NCI-H1092 (cell line): ENCODE measurements around the gene ROMO1.
"Not testable (repeated sequence)": the region's sequence is repeated elsewhere in the genome, so short reads cannot be mapped to it uniquely, and the experiment has no call there.

ENCODE experiments used
- DNase-seq: peaks from one replicate; lab custom pipeline; 2025; lab: John Stamatoyannopoulos, UW

ROMO1 gene

DNA sequence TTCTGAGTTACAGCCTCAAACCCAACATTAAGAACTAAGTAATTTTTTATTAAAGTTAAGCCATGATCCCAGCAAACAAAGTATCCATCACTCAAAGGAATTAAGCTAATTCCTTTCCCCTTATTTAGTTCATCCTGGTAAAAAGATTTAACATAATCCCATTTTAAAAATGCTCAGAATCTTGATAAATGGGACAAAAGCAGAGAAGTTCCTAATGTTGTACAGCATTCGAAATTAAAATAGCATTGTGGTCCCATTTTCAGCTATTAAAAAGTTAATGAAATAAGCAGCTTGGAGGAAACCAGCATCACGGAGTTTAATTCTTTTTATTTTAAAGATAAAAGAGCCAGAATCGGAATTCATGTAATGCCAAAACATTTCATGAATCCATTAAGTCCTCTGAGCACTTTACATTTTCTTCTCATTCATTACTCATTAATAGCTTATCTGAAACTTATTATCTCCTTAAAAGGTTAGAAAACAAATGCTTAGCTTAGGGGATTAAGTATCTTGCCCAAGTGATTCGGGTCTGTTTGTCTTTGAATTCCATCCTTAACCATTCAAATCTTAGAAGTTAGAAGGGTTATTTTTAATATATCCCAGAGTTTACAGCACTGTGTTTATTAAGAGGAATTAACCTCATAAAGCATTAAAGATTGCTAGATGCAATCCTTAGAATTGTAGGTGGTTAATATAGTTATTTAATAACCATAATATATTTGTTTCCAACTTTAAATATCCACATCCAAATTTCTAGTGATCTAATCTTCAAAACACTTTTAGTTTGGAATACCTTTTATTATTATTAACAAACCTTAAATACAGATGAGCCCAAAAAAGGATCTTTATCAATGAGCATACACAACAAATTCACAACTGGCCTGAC is 31.6 kb downstream of the ROMO1 start:
- DNase-seq, result no peak

DNA sequence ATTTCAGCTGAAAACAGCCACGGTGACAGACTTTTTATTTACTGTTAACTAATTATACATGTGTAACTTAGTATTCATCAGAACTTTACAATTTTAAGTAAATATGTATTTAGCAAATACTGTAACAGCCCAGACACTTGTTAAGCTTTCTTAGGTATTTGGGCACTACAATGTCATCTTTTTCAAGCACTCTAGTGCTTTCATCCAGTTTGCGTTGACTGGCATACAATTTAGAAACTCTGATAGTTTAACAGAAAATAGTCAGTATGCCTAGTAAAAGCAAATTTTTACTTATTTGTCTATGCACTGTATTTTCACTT is 32.2 kb downstream of the ROMO1 start:
- no peak for DNase-seq

DNA sequence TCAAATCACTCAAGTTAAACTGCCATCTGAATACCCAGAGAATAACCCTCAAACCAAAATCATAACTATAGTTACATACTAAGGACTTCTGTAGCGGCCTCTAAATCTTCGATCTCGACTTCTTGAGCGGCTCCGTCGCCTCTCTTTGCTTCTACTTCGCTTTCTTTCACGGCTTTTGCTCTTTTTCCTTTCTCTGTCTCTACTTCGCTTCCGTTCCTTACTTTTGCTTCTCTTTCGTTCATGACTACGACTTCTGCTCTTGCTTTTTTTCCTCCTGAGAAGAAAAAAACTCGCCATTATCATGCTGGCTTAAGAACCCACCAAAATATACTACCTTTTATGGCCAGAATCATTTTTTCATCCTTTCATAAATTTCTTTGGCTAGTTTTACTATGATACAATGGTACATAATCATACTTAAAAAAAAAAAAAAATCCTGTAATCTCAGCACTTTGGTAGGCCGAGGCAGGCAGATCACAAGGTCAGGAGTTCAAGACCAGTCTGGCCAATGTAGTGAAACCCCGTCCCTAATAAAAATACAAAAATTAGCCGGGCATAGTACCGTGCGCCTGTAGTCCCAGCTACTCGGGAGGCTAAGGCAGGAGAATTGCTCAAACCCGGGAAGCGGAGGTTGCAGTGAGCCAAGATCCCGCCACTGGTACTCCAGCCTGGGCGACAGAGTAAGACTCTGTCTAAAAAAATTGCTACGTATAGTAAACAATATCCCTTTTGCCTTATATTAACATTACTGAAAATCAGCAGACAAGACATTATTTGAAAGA is 32.8 kb downstream of the ROMO1 start:
- DNase-seq, result no peak

DNA sequence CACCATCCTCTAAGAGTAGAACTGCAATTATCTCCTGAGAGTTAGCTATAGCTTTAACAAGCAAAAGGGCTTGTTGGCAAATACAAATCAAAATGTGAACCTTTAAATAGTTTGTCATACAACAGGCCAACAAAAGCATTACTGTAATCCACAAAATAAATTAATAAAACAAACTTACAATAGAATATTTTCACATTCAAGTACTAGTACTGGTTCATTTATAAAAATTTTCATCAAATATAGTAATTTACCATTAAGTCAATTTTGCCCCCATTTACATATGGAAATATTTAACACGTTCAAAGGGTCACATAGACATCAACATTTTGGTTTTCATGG is 33.4 kb downstream of the ROMO1 start:
- no peak for DNase-seq

DNA sequence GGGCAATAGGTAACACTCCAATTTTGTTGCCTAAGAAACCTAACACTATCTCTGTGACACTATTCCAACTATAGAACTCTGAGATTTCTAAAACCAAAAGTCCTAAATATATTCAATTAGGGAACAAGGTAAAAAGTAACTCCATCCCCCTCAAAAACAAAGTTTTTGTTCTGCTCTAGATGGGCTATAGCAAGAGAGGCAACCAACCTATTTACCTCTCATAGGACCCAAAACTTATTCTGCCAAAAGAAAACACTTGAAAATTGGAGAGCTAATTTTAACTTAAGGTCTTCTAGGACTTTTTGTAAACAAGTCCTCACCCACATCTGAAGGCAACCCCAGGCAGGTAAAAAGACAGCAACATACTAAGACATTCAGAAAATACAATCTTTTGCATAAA is 35.2 kb downstream of the ROMO1 start:
- no peak for DNase-seq

GRCh38 chr20:35734777-35735649 is 35.8 kb downstream of the ROMO1 start:
- no peak for DNase-seq

GRCh38 chr20:35735826-35736470 is 36.7 kb downstream of the ROMO1 start:
- no peak for DNase-seq

DNA sequence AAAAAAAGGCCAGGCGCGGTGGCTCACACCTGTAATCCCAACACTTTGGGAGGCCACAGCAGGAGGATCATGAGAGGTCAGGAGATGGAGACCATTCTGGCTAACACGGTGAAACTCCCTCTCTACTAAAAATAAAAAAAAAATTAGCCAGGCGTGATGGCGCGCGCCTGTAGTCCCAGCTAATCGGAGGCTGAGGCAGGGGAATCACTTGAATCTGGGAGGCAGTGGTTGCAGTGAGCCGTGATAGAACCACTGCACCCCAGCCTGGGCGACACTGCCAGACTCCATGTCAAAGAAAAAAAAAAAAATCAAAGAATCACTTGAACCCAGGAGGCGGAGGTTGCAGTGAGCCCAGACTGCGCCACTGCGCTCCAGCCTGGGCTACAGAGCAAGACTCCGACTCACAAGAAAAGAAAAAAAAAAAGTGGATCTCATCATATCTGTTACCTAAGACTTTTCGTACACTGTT is 38.7 kb downstream of the ROMO1 start:
- no peak for DNase-seq

DNA sequence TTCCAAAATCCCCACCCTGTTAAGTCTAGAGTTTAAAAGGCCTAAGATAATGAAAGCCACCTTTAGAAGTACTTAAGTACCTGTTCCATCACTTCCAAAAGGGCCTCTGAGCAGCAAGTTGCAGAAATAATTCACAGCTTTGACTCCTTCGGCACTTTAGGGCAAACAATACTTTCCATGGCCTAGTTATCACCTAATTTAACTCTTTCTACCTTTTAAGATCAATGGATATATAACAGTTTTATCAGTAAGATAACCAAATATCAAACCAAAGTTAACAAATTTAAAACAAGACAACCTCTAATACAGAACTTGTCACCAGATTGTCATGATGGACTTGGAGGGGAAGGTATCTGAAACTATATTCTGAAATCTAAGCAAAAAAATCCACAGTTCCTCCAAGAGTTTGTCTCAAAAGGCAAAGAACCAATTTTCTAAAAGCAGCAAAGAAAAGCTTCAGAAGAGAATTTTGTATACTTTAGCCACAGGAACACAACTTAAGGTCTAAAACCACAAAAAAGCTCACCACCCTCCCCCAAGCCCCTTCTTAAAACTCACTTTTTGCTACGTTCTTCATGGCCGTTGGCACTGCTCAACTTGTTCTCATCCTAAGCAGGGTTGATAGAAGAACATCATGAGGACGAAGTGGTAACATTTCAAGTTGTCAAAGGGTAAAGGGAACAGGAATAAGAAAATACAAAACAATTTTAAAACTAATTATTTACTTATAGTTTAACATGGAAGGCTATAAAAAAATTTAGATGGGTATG is 39.4 kb downstream of the ROMO1 start:
- DNase-seq, result no peak

DNA sequence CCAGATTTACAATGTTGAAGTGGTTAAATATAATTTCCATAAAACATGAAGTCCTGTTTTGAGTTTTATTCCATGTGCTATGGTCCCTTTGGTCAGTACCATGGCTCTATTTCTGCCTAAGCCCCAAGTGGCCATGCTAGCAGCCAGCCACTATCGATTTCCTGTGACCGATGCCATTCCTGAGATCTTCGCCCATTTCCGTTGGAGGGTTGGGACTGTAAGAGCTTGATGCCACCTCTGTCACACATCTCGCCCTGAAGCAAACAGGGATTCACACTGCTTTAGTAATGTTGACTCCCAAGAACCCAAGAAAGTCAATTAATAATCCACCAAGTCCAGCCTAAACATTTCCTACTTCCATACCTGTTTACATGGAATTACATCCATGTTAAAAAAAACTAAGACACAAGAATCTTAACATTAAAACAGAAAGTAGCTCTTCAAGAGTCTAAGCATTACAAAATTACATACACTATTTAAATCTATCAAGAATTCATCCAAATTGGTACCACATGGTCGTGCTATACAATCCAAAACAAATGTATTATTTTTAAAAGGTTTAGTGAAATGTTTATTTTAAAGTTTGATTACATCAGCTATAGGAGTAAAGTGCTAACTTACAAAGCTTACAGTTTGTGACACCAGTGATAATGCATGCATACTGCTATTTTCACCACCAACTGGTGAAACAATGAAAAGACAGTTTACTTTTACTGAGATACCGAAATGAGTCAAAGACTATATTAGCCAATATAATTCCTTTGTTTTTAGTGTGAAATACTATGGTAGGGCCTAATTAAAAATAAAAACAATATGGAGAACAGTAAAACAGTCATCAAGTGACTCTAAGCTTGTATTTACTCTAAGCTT is 40.3 kb downstream of the ROMO1 start:
- DNase-seq, result no peak

DNA sequence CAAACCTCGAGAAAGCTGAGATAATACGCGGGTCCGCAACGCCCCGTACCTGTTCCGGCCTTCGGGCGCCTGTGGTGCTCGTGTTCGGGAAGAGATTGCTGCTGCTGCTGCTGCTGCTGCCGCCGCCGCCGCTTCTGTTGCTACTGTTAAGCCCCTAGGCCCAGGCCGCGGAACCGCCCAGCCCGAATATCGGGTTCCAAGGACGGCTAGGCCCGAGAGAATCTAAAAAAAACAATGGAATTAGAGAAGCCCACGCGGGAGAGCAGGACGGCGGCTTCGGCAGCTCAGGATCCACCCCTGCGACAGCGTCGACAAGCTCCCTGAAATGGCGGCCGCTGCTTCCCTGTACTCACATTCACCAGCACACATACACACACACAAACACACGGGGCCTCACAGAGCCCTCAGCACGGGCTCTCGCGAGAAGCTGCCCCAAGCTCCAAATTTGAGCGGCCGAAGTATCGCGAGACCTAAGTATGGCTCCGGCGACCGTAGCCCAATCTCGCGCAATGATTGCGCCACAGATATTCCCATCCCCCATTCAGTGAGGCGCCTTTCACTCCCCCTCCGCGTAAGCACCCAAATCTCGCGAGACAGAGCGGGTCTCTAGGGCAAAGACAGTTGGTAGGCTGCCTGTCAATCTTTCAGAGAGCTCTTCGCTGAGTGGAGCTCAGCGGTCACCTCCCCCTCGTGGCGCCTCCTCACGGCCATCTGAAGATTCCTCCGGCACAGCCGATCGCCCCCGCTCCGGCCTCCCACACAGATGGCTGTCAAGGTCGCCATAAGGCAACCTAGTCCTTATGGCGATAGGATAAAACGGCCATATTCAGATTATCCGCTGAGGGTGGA is 42.9 kb downstream of the ROMO1 start, which contains the start of gene RBM39:
TSS of gene RBM39 (minus strand) at position 369 of the 849 bp plus-strand sequence. CDS start 1,386 bp downstream, outside the sequence.
- peak; percentile 100 for DNase-seq

DNA sequence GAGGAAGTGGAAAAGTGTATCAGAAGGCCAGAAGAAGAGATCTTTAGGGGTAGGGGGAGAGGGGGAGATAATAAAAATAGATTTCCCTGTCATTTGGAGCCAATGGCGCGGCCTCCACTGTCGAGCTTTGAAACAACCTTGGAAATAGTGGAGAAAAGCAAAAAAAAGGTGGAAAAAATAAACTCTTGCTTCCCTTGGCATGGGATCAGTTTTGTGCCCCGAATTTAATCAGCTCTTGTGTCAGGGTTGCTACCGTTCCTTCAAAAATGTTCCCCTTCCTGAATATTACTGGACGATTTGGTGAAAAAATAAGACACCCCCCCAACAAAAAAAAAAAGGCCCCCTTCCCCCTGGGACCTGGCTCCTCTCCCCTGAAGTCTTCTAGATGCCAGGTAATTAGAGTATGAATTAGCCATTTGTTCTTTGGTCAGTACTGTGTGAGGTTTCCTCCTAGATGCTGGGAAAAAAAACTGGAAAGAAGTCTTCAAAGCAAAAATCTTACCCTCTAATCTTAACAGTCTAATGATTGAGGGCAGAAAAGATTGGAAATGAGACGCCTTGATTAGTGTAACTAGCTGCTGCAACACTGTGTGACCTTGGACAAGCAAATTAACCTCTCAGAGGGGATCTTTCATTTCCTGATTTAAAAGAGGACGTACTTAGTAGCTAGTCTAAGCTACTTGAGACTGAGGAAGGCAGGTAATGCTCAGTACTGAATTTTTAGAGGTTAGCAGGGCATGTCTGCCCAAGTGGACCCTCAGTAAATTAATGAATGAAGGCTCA is 43.7 kb downstream of the ROMO1 start:
- no peak for DNase-seq

DNA sequence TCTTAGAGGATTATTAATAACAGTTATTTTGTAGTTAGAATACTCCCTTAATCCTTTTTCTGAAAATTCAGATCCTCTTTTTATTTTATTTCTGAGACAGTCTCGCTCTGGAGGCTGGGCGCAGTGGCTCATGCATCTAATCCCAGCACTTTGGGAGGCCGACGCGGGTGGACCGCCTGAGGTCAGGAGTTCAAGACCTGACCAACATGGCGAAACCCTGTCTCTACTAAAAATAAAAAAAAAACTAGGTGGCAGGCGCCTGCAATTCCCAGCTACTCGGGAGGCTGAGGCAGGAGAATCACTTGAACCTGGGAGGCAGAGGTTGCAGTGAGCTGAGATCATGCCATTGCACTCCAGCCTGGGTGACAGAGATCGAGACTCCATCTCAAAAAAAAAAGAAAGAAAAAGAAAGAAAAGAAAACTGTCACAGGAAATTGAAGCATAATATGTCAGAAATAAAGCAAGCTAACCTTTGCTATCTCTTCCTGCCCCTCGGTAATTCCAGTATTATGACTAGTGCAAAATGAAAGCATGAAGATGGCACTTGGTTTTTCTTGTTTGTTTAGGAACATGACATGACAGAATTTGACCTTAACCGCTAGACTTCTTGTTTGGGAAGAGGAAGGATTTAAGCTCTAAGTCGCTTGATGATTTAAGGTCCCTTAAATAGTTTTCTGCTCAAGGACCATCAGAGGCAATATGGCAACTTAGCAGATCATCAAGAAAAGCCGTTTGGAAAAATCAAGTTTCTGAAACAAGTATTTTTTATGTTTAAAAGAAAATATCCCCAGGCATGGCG is 44.7 kb downstream of the ROMO1 start:
- DNase-seq, result no peak

DNA sequence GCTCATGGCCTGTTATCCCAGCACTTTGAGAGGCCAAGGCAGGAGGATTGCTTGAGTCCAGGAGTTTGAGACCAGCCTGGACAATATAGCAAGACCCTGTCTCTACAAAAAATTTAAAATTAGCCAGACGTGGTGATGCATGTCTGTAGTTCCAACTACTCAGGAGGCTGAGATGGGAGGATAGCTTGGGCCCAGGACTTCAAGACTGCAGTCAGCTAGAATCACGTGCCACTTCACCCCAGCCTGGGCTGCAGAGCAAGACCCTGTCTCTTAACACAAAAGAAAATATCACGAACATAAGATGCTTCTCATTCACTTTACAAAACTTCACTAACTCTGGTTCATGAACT is 45.3 kb downstream of the ROMO1 start:
- DNase-seq, result not testable (repeated sequence)
